GM19397 (cell line): ENCODE results near the gene NOC2L.
A peak's percentile ranks its signal among the peaks of the same experiment; 100 is the strongest.

Experiments
- ATAC-seq: cut with Tn5 transposase; IDR thresholded peaks from one replicate; pipeline ENCODE4 v1.9.1; 2021; ENCODE audit warnings: mild to moderate bottlenecking, moderate library complexity; ENCODE audit not compliant: unreplicated experiment

NOC2L gene

GRCh38 chr1:975896-976683, 17.0 kb upstream of the NOC2L start:
- ATAC-seq = no peak

GRCh38 chr1:975365-975764, 16.3 kb upstream of the NOC2L start:
- ATAC-seq = no peak

GRCh38 chr1:974687-975328, 15.8 kb upstream of the NOC2L start:
- no peak for ATAC-seq

- no peak for ATAC-seq
Observed at GRCh38 chr1:974293-974640, 15.2 kb upstream of the NOC2L start.

GRCh38 chr1:973459-974292, 14.6 kb upstream of the NOC2L start:
- ATAC-seq = no peak

GRCh38 chr1:972726-973458, 13.8 kb upstream of the NOC2L start:
- no peak for ATAC-seq

GRCh38 chr1:971751-972506, 12.9 kb upstream of the NOC2L start:
- ATAC-seq = no peak

GRCh38 chr1:970973-971730, 12.1 kb upstream of the NOC2L start:
- ATAC-seq = no peak

GRCh38 chr1:970242-970972, 11.4 kb upstream of the NOC2L start:
- no peak for ATAC-seq

- ATAC-seq = no peak
Observed at GRCh38 chr1:969260-969855, 10.3 kb upstream of the NOC2L start.

- ATAC-seq = no peak
Observed at GRCh38 chr1:967466-968343, 8.6 kb upstream of the NOC2L start.

GRCh38 chr1:966704-967300, 7.7 kb upstream of the NOC2L start:
- peak; percentile 62 for ATAC-seq

GRCh38 chr1:966135-966703, 7.2 kb upstream of the NOC2L start, which contains the start of gene PLEKHN1:
TSS of gene PLEKHN1 (plus strand) at chr1:966482. CDS start at chr1:966532, 50 bp downstream.
- ATAC-seq = peak; percentile 17

GRCh38 chr1:965526-966134, 6.6 kb upstream of the NOC2L start:
- ATAC-seq = no peak

GRCh38 chr1:964691-965525, 5.9 kb upstream of the NOC2L start:
- ATAC-seq = no peak
